Mucosa of descending colon (tissue), 3 donors: ENCODE results near the gene LSS. TPM values are rescaled to one million over a fixed set of nuclear protein-coding genes. Genes with fewer than 3 reads are reported as not detected.
"Not testable (repeated sequence)": the region's sequence is repeated elsewhere in the genome, so short reads cannot be mapped to it uniquely, and the experiment has no call there.

Experiments
- ATAC-seq: fragments of 200-7000 bp; cut with Tn5 transposase; one replicate; pipeline ENCODE4 v1.9.1; 2020; ENCODE audit warnings: mild to moderate bottlenecking, moderate library complexity
- DNase-seq, 3 donors: peaks; one replicate each; pipeline ENCODE4 v3.0.0-alpha.2; 2020
- H3K36me3 ChIP-seq: fragments of 200-600 bp; one replicate; pipeline ENCODE4 v1.8.0; 2021; ENCODE audit warnings: low read depth, mild to moderate bottlenecking
- H3K4me1 ChIP-seq: fragments of 200-600 bp; one replicate; pipeline ENCODE4 v1.8.0; 2021; ENCODE audit warnings: low read depth, mild to moderate bottlenecking
- H3K4me3 ChIP-seq: fragments of 200-600 bp; one replicate; pipeline ENCODE4 v1.8.0; 2021; ENCODE audit warnings: mild to moderate bottlenecking
- H3K9me3 ChIP-seq: fragments of 200-600 bp; one replicate; pipeline ENCODE4 v1.8.0; 2021; ENCODE audit warnings: mild to moderate bottlenecking
- intact Hi-C, 2 donors: fragments of 100-400 bp; cut with DNase I in 1 of 2; cut with micrococcal nuclease in 1 of 2; formaldehyde crosslinking; loops; one replicate each; pipeline versions ENCODE4 v1.11.0 to v1.11.1; 2022; cut with DNase I, micrococcal nuclease
- total RNA-seq, 3 donors: library from RNA; stranded (reverse); fragmentation: NEBNext Ultra II Directional in 2 of 3; extraction: Animal tissue kit (Norgen Biotek cat#: 25700) in 2 of 3; gene quantifications; one replicate each; pipeline versions ENCODE4 v1.2.1 to v1.2.4, GENCODE V29; 2021 to 2023
- TF ChIP-seq, protein P1 (sequence below): fragments of 200-600 bp; IDR thresholded peaks from one replicate; pipeline ENCODE4 v1.8.0; 2022; ENCODE audit warnings: antibody characterized with exemption, mild to moderate bottlenecking
- donor health status: DM: no; HTN: no; CAD: no; lungs with moderate emphysema.
- donor health status: DM: no; HTN: no; CAD: no.
- donor health status: DM: no; HTN: yes; CAD: no.

LSS gene
- total RNA-seq, 3 donors from 2014 or later, result 72.6 to 84.8 (median 81.1) TPM

DNA sequence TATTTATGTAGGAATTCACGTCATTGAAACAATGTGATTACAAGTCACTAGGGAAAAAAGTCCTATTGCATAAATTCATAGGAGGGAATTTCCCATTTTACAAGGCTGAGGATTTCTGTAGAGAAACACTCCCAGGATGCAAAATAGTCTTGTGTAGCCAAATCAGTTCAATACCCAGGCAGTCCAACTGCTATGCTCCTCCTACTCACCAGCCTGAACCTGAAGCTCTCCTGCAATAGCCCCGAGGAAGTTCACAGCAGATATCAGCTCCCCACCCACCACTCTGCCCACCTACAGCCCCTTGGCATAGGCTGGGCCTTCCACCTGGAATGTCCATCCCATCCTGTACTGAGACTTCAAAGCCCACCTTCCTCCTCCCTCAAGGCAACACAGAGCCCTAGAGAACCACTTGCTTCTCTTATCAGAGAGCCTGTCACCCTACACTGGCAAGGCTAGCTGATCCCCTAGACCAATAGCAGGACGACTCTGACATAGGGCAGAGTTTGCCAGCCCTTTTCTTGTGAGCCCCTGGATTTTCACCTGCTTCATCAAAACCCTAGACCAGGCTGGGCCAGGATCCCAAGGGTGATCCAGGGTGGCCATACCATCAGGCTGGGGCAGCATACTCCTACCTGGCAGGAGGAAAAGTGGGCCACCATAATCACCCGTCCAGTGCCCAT lies 1.5 kb downstream of the LSS start:
- ATAC-seq, result peak; percentile 7
- Histone ChIP-seq H3K9me3 (no peaks in the 10 kb centered on the region), H3K4me1 (peaks cover 18% of the 10 kb centered on the region), H3K36me3 (no peaks in the 10 kb centered on the region), H3K4me3 (no peak overlapping the region)
- intact Hi-C loops, result no loop called here
- TF ChIP-seq, protein P1, sequence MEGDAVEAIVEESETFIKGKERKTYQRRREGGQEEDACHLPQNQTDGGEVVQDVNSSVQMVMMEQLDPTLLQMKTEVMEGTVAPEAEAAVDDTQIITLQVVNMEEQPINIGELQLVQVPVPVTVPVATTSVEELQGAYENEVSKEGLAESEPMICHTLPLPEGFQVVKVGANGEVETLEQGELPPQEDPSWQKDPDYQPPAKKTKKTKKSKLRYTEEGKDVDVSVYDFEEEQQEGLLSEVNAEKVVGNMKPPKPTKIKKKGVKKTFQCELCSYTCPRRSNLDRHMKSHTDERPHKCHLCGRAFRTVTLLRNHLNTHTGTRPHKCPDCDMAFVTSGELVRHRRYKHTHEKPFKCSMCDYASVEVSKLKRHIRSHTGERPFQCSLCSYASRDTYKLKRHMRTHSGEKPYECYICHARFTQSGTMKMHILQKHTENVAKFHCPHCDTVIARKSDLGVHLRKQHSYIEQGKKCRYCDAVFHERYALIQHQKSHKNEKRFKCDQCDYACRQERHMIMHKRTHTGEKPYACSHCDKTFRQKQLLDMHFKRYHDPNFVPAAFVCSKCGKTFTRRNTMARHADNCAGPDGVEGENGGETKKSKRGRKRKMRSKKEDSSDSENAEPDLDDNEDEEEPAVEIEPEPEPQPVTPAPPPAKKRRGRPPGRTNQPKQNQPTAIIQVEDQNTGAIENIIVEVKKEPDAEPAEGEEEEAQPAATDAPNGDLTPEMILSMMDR, result no peak
- DNase-seq, result peak in 1 of 3 donors; percentile 27

DNA sequence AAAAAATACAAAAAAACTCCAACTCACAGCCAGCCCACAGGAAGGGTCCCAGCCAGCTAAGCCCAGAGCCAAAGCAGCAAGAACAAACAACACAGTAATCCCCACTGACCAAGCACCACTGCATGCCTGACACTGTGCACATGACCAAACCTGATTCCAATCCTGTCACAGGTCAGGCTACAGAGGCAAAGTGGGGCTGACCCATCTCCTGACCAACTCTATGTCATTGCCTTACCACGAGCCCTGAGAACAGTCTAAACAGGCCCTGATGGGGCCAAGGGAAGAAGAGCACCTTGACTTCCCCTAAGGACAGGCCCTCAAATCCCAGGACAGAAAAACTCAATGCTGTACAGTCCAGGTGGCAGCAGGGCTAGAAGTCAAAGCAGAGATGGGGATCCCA lies 2.4 kb downstream of the LSS start:
- ATAC-seq (no peak), DNase-seq (no peak)
- TF ChIP-seq, protein P1, result no peak
- H3K4me1 ChIP-seq, result peaks cover 18% of the 10 kb centered on the region
- intact Hi-C loops, result no loop called here
- no peak overlapping the region for H3K4me3 ChIP-seq
- H3K36me3 ChIP-seq, result no peaks in the 10 kb centered on the region
- H3K9me3 ChIP-seq, result no peaks in the 10 kb centered on the region

DNA sequence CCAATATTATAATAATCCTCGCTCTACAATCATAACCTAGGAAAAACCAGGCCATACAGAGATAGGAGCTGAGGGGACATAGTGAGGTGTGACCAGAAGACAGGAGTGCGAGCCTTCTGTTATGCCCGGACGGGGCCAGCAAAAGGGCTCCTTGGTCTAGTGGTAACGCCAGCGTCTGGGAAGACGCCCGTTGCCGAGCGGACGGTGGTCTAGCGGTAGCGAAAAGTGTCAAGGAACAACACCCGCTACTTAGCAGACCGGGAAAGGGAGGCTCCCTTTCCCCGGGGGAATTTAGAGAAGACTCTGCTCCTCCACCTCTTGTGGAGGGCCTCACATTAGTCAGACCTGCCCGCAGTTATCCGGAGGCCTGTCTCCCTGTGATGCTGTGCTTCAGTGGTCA lies 4.9 kb downstream of the LSS start:
- H3K9me3 ChIP-seq, ATAC-seq, H3K36me3 ChIP-seq, intact Hi-C loops, H3K4me3 ChIP-seq, DNase-seq: not testable (repeated sequence)
- H3K4me1 ChIP-seq, result peaks cover 13% of the 10 kb centered on the region

DNA sequence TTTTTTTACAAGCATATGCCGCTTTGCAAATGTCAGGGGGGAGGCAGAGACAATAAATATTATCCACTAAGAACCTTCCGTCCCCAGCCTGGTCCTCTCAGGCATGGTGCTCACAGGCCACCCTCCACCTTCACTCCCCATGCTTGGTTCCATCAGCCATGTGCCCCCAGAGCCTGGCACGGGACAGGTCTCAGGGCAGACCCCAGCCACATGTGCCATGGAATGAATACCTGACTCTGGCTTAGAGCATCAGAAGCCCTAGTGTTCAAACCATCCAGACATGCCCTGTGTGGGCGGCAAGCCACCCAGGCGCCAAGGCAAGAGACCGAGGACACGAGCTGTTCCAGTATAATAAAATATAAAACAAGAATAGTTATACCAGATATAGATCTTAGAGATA lies 5.4 kb downstream of the LSS start:
- Histone ChIP-seq H3K4me3 (no peak overlapping the region), H3K4me1 (peaks cover 13% of the 10 kb centered on the region), H3K36me3 (no peaks in the 10 kb centered on the region), H3K9me3 (no peaks in the 10 kb centered on the region)
- ATAC-seq (no peak), DNase-seq (no peak)
- intact Hi-C loops, result no loop called here
- TF ChIP-seq, protein P1, result no peak

DNA sequence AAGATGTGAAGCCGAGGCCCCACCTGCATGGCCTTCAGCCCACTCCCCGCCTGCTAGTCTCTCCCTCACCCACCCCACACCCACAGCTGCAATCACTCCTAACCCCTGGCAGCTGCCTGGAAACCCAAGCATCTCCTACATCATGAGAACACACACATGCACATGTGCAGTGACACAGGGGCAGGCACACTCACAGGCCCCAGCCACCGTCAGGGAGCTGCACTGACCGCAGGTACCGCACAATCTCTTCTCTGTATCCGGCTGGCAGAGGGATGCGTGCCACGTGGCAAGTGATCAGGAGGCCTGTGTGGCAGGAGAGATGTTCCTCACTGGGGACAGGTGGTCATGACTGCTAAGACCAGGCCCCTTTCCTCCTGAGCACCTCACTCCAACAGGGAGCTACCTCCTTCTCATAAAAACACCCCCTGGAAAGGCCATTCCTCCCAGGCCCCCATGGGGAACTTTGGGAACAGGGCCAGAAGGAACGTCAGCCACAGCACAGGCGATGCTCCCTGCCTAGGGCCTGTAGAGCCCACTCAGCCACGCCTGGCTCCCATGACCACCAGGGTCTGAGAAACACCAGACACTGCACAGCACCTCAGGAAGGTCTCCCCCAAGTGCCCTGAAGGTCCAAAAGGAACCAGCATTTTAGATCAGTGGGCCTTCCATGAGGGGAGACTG lies 6.0 kb downstream of the LSS start:
- no peak overlapping the region for H3K4me3 ChIP-seq
- peaks cover 9% of the 10 kb centered on the region for H3K4me1 ChIP-seq
- TF ChIP-seq, protein P1, result no peak
- DNase-seq (no peak), ATAC-seq (no peak)
- no peaks in the 10 kb centered on the region for H3K36me3 ChIP-seq
- no peaks in the 10 kb centered on the region for H3K9me3 ChIP-seq
- intact Hi-C loops, result no loop called here

DNA sequence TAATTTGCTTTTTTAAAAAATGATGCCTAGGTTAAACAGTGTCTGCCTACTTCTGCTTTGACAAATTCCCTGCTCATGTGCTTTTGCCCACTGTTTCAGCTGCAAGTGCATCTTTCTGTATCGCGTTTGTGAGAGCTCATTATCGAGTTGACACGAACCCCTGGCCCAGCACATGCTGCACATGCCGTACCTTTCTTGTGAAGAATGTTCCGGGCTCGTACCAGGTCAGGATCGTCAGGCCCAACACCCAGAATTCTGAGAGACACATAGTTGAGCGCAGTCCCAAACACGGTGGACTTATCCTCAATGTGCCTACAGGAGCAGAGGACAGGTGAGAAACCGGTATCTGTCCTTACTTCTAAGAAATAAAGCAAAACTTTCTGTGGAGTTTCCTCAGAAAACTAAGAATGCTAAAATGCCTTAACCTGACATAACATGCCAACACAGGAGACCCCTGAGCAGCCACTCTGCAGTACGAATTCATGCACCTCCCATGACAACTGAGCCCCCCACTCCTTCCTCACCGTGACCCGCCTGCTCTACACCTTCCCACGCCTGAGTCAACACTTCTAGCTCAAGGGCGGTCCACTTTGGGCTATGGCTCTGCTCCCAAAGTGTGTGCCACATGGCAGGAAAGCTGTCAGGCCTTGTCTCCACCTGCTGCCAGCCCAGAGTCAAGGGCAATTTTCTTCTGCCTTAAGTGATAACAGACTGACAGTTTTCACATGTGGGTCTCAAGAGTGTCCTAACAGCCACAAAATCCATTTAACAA lies 6.7 kb downstream of the LSS start:
- no peaks in the 10 kb centered on the region for H3K36me3 ChIP-seq
- intact Hi-C loops, result no loop called here
- DNase-seq (no peak), ATAC-seq (no peak)
- TF ChIP-seq, protein P1, result no peak
- H3K4me3 ChIP-seq, result no peak overlapping the region
- H3K9me3 ChIP-seq, result no peaks in the 10 kb centered on the region
- peaks cover 3% of the 10 kb centered on the region for H3K4me1 ChIP-seq
